ENCODE results near the gene RUFY3. TPM values are rescaled to one million over a fixed set of nuclear protein-coding genes. Genes with fewer than 3 reads are reported as not detected.

Gene RUFY3
- total and polyA plus RNA-seq, 2 experiments from 2014 or later, result 18.3 to 29.2 TPM

DNA sequence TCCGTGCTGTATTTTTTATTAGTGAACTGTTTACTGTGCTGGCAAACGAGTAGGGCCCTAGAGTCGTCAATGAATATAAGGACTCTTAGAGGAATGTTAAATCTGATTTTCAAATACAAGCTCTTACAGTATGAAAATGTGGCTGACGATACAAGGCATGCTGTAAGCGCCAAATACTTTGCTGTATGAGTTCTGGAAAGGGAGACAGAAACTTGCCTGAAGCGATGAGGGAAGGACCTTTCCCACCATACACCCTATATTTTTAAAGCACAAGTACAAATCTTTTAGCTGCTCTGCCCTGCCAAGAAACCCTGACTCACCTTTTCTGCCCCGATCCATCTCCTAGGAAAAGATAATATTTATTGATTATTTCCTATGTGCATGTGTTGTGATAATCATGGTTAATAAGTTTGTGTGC, 15.7 kb upstream of the RUFY3 start (continued):
- TF ChIP-seq, protein P1, sequence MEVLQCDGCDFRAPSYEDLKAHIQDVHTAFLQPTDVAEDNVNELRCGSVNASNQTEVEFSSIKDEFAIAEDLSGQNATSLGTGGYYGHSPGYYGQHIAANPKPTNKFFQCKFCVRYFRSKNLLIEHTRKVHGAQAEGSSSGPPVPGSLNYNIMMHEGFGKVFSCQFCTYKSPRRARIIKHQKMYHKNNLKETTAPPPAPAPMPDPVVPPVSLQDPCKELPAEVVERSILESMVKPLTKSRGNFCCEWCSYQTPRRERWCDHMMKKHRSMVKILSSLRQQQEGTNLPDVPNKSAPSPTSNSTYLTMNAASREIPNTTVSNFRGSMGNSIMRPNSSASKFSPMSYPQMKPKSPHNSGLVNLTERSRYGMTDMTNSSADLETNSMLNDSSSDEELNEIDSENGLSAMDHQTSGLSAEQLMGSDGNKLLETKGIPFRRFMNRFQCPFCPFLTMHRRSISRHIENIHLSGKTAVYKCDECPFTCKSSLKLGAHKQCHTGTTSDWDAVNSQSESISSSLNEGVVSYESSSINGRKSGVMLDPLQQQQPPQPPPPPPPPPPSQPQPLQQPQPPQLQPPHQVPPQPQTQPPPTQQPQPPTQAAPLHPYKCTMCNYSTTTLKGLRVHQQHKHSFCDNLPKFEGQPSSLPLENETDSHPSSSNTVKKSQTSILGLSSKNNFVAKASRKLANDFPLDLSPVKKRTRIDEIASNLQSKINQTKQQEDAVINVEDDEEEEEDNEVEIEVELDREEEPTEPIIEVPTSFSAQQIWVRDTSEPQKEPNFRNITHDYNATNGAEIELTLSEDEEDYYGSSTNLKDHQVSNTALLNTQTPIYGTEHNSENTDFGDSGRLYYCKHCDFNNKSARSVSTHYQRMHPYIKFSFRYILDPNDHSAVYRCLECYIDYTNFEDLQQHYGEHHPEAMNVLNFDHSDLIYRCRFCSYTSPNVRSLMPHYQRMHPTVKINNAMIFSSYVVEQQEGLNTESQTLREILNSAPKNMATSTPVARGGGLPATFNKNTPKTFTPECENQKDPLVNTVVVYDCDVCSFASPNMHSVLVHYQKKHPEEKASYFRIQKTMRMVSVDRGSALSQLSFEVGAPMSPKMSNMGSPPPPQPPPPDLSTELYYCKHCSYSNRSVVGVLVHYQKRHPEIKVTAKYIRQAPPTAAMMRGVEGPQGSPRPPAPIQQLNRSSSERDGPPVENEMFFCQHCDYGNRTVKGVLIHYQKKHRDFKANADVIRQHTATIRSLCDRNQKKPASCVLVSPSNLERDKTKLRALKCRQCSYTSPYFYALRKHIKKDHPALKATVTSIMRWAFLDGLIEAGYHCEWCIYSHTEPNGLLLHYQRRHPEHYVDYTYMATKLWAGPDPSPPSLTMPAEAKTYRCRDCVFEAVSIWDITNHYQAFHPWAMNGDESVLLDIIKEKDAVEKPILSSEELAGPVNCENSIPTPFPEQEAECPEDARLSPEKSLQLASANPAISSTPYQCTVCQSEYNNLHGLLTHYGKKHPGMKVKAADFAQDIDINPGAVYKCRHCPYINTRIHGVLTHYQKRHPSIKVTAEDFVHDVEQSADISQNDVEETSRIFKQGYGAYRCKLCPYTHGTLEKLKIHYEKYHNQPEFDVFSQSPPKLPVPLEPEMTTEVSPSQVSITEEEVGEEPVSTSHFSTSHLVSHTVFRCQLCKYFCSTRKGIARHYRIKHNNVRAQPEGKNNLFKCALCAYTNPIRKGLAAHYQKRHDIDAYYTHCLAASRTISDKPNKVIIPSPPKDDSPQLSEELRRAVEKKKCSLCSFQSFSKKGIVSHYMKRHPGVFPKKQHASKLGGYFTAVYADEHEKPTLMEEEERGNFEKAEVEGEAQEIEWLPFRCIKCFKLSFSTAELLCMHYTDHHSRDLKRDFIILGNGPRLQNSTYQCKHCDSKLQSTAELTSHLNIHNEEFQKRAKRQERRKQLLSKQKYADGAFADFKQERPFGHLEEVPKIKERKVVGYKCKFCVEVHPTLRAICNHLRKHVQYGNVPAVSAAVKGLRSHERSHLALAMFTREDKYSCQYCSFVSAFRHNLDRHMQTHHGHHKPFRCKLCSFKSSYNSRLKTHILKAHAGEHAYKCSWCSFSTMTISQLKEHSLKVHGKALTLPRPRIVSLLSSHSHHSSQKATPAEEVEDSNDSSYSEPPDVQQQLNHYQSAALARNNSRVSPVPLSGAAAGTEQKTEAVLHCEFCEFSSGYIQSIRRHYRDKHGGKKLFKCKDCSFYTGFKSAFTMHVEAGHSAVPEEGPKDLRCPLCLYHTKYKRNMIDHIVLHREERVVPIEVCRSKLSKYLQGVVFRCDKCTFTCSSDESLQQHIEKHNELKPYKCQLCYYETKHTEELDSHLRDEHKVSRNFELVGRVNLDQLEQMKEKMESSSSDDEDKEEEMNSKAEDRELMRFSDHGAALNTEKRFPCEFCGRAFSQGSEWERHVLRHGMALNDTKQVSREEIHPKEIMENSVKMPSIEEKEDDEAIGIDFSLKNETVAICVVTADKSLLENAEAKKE (CRISPR knock-in tag; IDR thresholded peaks at IDR 0.05), result no peak
- TF ChIP-seq EZH2 (IDR thresholded peaks at IDR 0.05; ENCODE audit: low read depth, unreplicated experiment) (no peak), POLR2AphosphoS5 (IDR thresholded peaks at IDR 0.05; ENCODE audit: low read depth) (no peak), ZNF331 (CRISPR knock-in tag; IDR thresholded peaks at IDR 0.05; ENCODE audit: low read depth) (no peak), STAT1 (IDR thresholded peaks at IDR 0.05; ENCODE audit: unreplicated experiment) (no peak), JUNB (IDR thresholded peaks at IDR 0.05; ENCODE audit: unreplicated experiment) (no peak), EZH2phosphoT487 (IDR thresholded peaks at IDR 0.05; ENCODE audit: unreplicated experiment) (no peak)

DNA sequence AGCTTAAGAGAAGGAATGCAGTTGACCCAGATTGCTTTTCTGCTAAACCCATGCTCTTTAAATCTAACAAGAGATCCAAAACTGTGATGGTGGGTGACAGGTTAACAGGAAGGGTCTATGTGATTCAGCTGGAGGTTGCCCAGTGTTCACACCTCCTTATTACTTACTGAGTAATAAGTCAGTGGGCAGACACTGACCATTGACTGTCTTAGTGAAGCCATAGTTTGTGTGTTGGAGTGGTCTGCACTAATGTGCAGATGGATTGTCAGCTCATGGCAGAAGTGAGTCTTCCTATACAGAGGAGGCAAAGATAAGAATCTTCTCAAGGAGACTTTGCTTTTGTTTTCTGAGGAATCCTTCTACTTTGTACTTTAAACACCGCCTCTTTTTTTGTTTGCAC, 15.2 kb upstream of the RUFY3 start:
- peaks cover 6% of the 10 kb centered on the region for H3K27me3 Mint-ChIP-seq (ENCODE audit: insufficient read depth, low read depth, poor library complexity)
- TF ChIP-seq POLR2AphosphoS5 (IDR thresholded peaks at IDR 0.05; ENCODE audit: low read depth) (no peak), CTCF (conservative IDR thresholded peaks at IDR 0.05; ENCODE audit: low read depth in 2 of 2) (no peak), STAT1 (IDR thresholded peaks at IDR 0.05; ENCODE audit: unreplicated experiment) (no peak), NANOG (IDR thresholded peaks at IDR 0.05; ENCODE audit: borderline replicate concordance) (no peak), EZH2phosphoT487 (IDR thresholded peaks at IDR 0.05; ENCODE audit: unreplicated experiment) (no peak), EZH2 (IDR thresholded peaks at IDR 0.05; ENCODE audit: low read depth, unreplicated experiment) (no peak), ZNF331 (CRISPR knock-in tag; IDR thresholded peaks at IDR 0.05; ENCODE audit: low read depth) (no peak)
- H3K27ac ChIP-seq (ENCODE audit: low read depth), result no peak overlapping the region

More for the DNA sequence above, 15.2 kb upstream of the RUFY3 start:
- no peak for ATAC-seq
- Histone ChIP-seq H3K4me1 (ENCODE audit: insufficient read depth) (peaks cover 17% of the 10 kb centered on the region; the same call in 1 of the 2 replicates), H4K20me1 (replicated peaks; ENCODE audit: insufficient read depth) (peaks cover 5% of the 10 kb centered on the region), H3K79me2 (replicated peaks; ENCODE audit: insufficient read depth) (peaks cover 46% of the 10 kb centered on the region), H3K4me2 (peak overlapping the region; percentile 78), H3K36me3 (ENCODE audit: insufficient read depth) (no peaks in the 10 kb centered on the region), H3K9me2 (ENCODE audit: insufficient read depth) (no peaks in the 10 kb centered on the region), H3F3A (replicated peaks; ENCODE audit: low read depth) (peaks cover 10% of the 10 kb centered on the region; the same call in 1 of the 2 replicates), H2AFZ (no peak overlapping the region), H3K27me3 (ENCODE audit: insufficient read depth) (peaks cover 26% of the 10 kb centered on the region), H3K4me3 (peak overlapping the region; percentile 86)
- H3K27ac Mint-ChIP-seq, result no peak overlapping the region
- H3K9me3 Mint-ChIP-seq, result no peaks in the 10 kb centered on the region; the same call in 2 of the 3 replicates
- peak overlapping the region; percentile 85 for H3K4me3 Mint-ChIP-seq
- peaks cover 20% of the 10 kb centered on the region for H3K4me1 Mint-ChIP-seq
- DNase-seq (ENCODE audit: low spot score), result no peak
- no peaks in the 10 kb centered on the region; the same call in 2 of the 3 replicates for H3K36me3 Mint-ChIP-seq (ENCODE audit: low read depth)

Data from GM23338 (cell line).